Right ventricle myocardium superior (tissue), 1 donor: ENCODE results near the gene CCDC185. TPM values are rescaled to one million over a fixed set of nuclear protein-coding genes. Genes with fewer than 3 reads are reported as not detected.
A peak's percentile ranks its signal among the peaks of the same experiment; 100 is the strongest.

Experiments
- ATAC-seq: fragments of 200-7000 bp; cut with Tn5 transposase; one replicate; pipeline ENCODE4 v1.9.1; 2020; ENCODE audit warnings: mild to moderate bottlenecking; ENCODE audit not compliant: poor library complexity
- DNase-seq: peaks from one replicate; pipeline ENCODE4 v3.0.0-alpha.2; 2020
- intact Hi-C: fragments of 100-400 bp; cut with DNase I; formaldehyde crosslinking; loops from one replicate; pipeline ENCODE4 v1.11.2; 2022
- long read RNA-seq: library from polyadenylated mRNA; unstranded; transcript quantifications from one replicate; pipeline ENCODE4 v2.0.0, GENCODE V29; 2021
- total RNA-seq: library from RNA; stranded (reverse); fragmentation: NEBNext Ultra II Directional; extraction: Animal tissue kit (Norgen Biotek cat#: 25700); gene quantifications from one replicate; pipeline ENCODE4 v1.2.1, GENCODE V29; 2021
- donor health status: DM: no; HTN: yes; CAD: no; lungs with severe emphysema.

Gene CCDC185
- total RNA-seq: not detected
- long read RNA-seq: 0 reads

- intact Hi-C loops: loop anchor here (10.0 kb wide), 1 partner anchor 61 kb away; no protein-coding TSS in a partner anchor
- DNase-seq: no peak
- ATAC-seq: peak; percentile 56
These were observed at the start of gene CCDC185 for GRCh38 chr1:223393275-223394214. Gene CCDC185, plus strand, starts transcription at chr1:223393415. Its CDS starts 61 bp downstream, at chr1:223393476.

DNA sequence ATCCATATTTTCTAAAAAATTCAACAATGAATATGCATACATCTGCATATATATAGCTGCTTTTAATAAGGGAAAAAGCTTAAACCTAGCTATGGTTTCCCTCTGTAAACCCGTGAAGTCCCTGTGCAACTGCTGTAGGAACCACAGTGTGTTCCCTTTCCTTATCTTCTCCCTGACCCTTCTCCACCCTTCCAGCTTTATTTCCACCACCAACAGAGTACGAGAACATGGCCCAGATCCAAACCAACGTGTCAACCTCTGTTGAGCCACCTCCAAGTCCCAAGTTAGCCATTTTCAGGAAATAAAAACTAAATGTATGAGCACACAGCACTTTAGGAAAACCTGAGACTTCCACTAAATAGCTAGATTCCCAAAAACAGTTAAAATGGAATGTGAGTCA lies 49.5 kb upstream of the CCDC185 start:
- peak; percentile 72 for ATAC-seq
- intact Hi-C loops: no loop called here
- DNase-seq: no peak

GRCh38 chr1:223344491-223344890 lies 48.7 kb upstream of the CCDC185 start:
- no peak for DNase-seq

GRCh38 chr1:223345720-223346119 lies 47.5 kb upstream of the CCDC185 start:
- ATAC-seq (no peak), DNase-seq (no peak)
- intact Hi-C loops: no loop called here

More at GRCh38 chr1:223344491-223344890, 48.7 kb upstream of the CCDC185 start:
- intact Hi-C loops: no loop called here
- ATAC-seq: peak; percentile 30

- DNase-seq (no peak), ATAC-seq (no peak)
- intact Hi-C loops: no loop called here
These were observed 46.9 kb upstream of the CCDC185 start for GRCh38 chr1:223346311-223346710.

- intact Hi-C loops: no loop called here
- ATAC-seq: no peak
- DNase-seq: no peak
These were observed 45.6 kb upstream of the CCDC185 start for GRCh38 chr1:223347583-223347982.

- DNase-seq (no peak), ATAC-seq (no peak)
- intact Hi-C loops: no loop called here
These were observed 44.8 kb upstream of the CCDC185 start for GRCh38 chr1:223348439-223348838.

GRCh38 chr1:223349241-223349640 lies 44.0 kb upstream of the CCDC185 start:
- intact Hi-C loops: no loop called here
- ATAC-seq (no peak), DNase-seq (no peak)

- DNase-seq: no peak
- intact Hi-C loops: no loop called here
- peak; percentile 34 for ATAC-seq
These were observed 42.8 kb upstream of the CCDC185 start for GRCh38 chr1:223350361-223350908.

DNA sequence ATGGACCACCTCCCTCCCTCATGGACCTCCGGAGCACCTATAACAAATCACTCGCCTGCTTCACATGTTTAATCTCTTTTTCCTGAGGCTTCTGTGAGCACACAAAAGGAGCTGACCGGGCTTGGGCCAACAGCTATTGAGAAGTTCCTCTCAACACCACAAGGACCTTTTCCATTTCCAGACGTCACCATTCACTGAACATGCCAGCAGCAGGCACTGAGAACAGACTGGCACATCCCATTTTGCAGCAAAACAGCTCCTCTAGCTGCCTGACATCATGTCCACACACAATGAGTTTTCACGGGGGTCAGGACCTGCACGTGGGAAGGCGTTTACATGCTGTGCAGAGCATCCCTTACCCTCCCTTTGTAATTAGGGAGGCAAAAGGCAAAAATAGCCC lies 40.3 kb upstream of the CCDC185 start:
- DNase-seq (no peak), ATAC-seq (peak; percentile 66)
- intact Hi-C loops: no loop called here

DNA sequence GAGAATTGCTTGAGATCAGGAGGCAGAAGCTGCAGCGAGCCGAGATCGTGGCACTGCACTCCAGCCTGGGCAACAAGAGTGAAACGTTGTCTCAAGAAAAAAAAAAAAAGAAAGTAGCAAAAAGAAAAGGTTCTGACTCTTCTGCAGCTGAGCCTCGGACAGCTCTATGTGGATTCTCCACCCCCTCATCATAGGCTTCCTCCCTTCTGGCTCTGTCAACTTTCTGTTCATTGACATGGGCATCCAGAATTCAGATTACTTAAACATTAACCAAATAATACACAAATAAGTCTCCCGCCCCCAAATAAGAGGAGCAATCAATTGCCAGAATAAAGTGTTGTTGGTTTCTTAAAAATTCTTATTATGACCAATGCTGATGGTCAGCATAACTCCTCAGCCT lies 39.3 kb upstream of the CCDC185 start:
- intact Hi-C loops: no loop called here
- DNase-seq: no peak
- ATAC-seq: no peak

GRCh38 chr1:223355699-223356098 lies 37.5 kb upstream of the CCDC185 start:
- ATAC-seq (no peak), DNase-seq (no peak)
- intact Hi-C loops: no loop called here

DNA sequence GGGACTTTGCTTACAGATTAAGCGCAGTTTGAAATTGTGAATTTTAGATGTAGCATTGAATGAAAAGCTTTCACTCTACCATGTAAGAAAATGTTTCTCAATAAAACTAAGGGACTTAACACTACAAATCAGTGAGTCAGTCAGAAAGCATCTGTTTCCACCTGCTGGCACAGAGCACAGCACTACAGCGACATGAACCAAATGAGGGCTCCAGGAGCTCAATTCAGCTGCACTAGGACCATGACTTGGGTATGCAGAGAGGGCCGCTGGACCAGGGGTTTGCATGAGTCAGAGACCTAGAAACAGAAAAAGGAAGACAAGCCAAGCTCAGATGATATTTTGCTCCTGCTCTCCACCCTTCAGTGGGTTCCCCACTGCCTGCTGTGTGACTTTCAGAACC lies 34.4 kb upstream of the CCDC185 start:
- ATAC-seq: no peak
- no peak for DNase-seq
- intact Hi-C loops: no loop called here

DNA sequence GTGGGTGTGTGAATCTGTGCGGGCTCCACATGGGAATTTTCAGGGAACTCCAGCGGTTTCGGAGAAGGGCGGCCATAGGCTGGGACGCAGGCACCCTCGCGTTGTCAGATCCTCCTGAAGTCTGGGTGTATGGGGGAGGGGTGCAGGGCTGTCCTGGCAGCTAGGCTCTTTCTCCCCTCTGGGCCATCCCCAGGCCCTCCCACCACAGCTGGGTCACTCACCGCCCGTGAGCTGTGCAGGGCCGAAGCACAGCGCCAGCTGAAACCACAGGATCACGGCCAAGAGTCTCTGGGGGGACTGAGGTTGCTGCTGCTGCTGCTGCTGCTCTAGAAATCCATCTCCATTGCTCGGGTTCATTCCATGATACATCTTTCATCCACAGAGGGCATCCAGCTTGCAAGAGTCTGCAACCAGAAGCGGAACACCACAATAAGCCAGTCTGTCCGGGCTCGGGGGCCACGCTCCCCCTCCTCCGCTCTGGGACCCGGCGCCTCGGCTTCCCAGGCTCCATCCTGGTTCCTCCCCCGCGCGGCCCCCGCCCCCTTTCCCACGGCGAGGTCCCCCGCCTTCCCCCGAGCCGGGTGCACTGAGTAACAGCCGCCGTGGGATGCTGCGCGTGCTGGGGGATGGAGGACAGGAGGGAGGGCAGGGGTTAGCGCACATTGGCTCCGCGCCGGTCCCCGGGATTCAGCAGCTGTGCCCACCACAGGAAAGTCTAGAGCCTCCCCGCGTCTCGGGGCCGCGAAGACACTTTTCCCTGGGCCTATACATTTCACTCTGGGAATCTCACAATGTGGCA lies 30.0 kb upstream of the CCDC185 start:
- intact Hi-C loops: no loop called here
- DNase-seq (peak; percentile 64), ATAC-seq (peak; percentile 54)

DNA sequence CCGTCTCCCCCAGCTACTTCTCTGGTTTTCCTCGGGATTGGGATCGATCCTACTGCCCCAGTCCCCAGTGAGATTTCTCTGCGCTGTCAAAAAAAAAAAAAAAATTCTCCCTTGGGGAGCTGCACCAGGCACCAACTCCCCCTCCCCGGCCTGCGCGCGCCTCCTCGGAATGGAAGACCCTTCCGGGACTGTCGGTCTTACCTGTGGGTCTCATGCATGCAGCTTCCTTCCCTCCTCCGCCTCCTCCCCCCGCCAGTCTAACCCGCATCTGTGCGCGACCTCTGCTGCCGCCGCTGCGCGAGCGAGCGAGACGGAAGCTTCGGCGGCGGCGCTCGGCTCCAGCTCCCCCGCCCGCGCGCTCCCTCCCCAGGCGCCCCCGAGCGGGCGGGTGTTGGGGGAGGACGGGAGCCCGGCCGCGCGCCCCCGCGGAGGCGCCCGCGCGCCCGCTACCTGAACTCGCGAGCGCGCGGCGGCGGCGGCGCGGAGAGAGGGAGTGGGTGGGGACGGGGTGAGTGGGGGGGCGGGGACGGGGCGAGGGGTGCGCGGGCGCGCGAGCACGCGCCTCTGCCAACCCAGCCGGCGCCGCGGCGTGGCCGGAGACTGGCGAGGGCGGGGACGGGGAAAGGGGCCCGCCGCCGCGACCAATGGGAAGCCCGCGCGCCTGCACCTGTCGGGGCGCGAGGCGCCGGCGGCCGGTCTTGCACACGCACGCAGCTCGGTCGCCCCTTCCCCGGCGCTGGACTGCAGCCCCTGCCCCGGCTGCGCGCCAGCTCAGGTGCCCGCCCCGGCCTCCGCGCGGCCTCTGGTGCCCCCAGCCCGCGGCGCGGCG lies 29.1 kb upstream of the CCDC185 start, which contains the start of gene SUSD4:
Gene SUSD4, minus strand, starts transcription at position 321 of the 829 bp plus-strand sequence. CDS start 751 bp downstream, outside the sequence.
- ATAC-seq (peak; percentile 86), DNase-seq (peak; percentile 68)
- intact Hi-C loops: no loop called here

- intact Hi-C loops: no loop called here
- ATAC-seq (peak; percentile 46), DNase-seq (no peak)
These were observed 28.4 kb upstream of the CCDC185 start for GRCh38 chr1:223364685-223365382.

- intact Hi-C loops: no loop called here
These were observed 19.1 kb upstream of the CCDC185 start for GRCh38 chr1:223374064-223374610.

More at GRCh38 chr1:223374064-223374610, 19.1 kb upstream of the CCDC185 start:
- DNase-seq: no peak
- ATAC-seq: no peak
